ENCODE results near the gene PEX11G.

DNA sequence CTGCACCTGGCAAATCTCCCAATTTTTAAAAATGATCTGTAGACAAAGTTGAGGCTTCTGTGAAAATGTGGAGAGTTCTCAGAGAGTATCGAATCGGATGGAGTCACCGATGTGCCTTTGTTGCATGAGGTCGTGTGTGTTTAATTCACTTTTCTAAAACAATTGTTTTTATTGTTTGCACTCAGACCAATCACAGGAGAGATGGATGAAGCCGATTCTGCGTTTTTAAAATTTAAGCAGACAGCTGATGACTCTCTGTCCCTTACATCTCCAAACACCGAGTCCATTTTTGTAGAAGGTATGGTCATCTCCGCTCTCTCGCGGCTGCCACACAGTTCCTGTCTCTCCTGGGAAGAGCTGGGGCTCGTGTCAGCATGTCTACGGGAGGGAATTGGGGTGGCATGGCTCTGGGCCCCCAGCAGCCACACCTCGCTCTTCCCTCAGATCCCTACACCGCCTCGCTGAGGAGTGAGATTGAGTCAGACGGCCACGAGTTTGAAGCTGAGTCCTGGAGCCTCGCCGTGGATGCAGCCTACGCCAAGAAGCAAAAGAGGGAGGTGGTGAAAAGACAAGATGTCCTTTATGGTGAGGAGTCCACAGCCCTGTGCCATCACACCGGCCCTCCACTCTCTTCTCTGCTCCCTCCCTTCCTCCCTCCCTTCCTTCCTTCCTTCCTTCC lies 47.2 kb downstream of the PEX11G start:
- TF ChIP-seq, protein P1, sequence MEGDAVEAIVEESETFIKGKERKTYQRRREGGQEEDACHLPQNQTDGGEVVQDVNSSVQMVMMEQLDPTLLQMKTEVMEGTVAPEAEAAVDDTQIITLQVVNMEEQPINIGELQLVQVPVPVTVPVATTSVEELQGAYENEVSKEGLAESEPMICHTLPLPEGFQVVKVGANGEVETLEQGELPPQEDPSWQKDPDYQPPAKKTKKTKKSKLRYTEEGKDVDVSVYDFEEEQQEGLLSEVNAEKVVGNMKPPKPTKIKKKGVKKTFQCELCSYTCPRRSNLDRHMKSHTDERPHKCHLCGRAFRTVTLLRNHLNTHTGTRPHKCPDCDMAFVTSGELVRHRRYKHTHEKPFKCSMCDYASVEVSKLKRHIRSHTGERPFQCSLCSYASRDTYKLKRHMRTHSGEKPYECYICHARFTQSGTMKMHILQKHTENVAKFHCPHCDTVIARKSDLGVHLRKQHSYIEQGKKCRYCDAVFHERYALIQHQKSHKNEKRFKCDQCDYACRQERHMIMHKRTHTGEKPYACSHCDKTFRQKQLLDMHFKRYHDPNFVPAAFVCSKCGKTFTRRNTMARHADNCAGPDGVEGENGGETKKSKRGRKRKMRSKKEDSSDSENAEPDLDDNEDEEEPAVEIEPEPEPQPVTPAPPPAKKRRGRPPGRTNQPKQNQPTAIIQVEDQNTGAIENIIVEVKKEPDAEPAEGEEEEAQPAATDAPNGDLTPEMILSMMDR (IDR thresholded peaks at IDR 0.05; ENCODE audit: low read length) = no peak
- no peak for TF ChIP-seq EZH2 (IDR thresholded peaks at IDR 0.05; ENCODE audit: borderline replicate concordance, low read length)

Measured in OCI-LY1 (cell line).